Colonic mucosa (tissue), 4 donors: Measurements from ENCODE around the gene CCDC63. TPM values are rescaled to one million over a fixed set of nuclear protein-coding genes. Genes with fewer than 3 reads are reported as not detected.

Experiments used
- DNase-seq: peaks from one replicate; pipeline ENCODE4 v3.0.0-alpha.2; 2020
- H3K27ac ChIP-seq: fragments of 200-600 bp; one replicate; pipeline ENCODE4 v1.8.0; 2021
- H3K27me3 ChIP-seq: fragments of 200-600 bp; one replicate; pipeline ENCODE4 v1.8.0; 2021
- H3K36me3 ChIP-seq: fragments of 200-600 bp; one replicate; pipeline ENCODE4 v1.8.0; 2021
- H3K4me1 ChIP-seq: fragments of 200-600 bp; one replicate; pipeline ENCODE4 v1.8.0; 2021; ENCODE audit warnings: mild to moderate bottlenecking
- H3K4me3 ChIP-seq: fragments of 200-600 bp; one replicate; pipeline ENCODE4 v1.8.0; 2021
- H3K9ac ChIP-seq, 2 donors: one replicate each; pipeline ENCODE4 v1.7.0; 2013; ENCODE audit warnings: control low read depth in 2 of 2, low read depth in 2 of 2, low read length in 2 of 2
- H3K9me3 ChIP-seq: fragments of 200-600 bp; one replicate; pipeline ENCODE4 v1.8.0; 2021
- CTCF ChIP-seq: fragments of 200-600 bp; IDR thresholded peaks from one replicate; pipeline ENCODE4 v1.8.0; 2022; ENCODE audit warnings: antibody characterized with exemption, mild to moderate bottlenecking
- intact Hi-C: fragments of 100-400 bp; cut with DNase I; formaldehyde crosslinking; loops from one replicate; pipeline ENCODE4 v1.14.1; 2022
- total RNA-seq, 2 donors: library from RNA; stranded (reverse); fragmentation: NEBNext Ultra II Directional in 1 of 2; extraction: Animal tissue kit (Norgen Biotek cat#: 25700) in 1 of 2; gene quantifications; one replicate each; pipeline ENCODE4 v1.2.1, GENCODE V29; 2021
- donor health status: healthy.
- donor health status: DM: no; HTN: no; CAD: no.
- donor health status: DM: no; HTN: no; CAD: no.

CCDC63 gene
- total RNA-seq, 2 donors from 2014 or later: not detected

- Histone ChIP-seq H3K36me3 (no peaks in the 10 kb centered on the region), H3K27me3 (no peaks in the 10 kb centered on the region), H3K9me3 (no peaks in the 10 kb centered on the region), H3K4me1 (no peaks in the 10 kb centered on the region), H3K27ac (no peak overlapping the region), H3K4me3 (no peak overlapping the region), H3K9ac (no peak overlapping the region)
- no peak for TF ChIP-seq CTCF
- intact Hi-C loops: no loop called here
- DNase-seq: no peak
These were observed 85.3 kb downstream of the CCDC63 start for GRCh38 chr12:110932046-110932445.

- Histone ChIP-seq H3K9ac (no peak overlapping the region), H3K36me3 (no peaks in the 10 kb centered on the region), H3K9me3 (no peaks in the 10 kb centered on the region), H3K4me1 (no peaks in the 10 kb centered on the region), H3K4me3 (no peak overlapping the region), H3K27ac (no peak overlapping the region), H3K27me3 (no peaks in the 10 kb centered on the region)
- intact Hi-C loops: no loop called here
- DNase-seq: no peak
- TF ChIP-seq CTCF: no peak
These were observed 86.7 kb downstream of the CCDC63 start for GRCh38 chr12:110933326-110933974.

GRCh38 chr12:110934093-110934852 lies 87.5 kb downstream of the CCDC63 start:
- Histone ChIP-seq H3K36me3 (no peaks in the 10 kb centered on the region), H3K27me3 (no peaks in the 10 kb centered on the region), H3K4me3 (no peak overlapping the region), H3K9me3 (no peaks in the 10 kb centered on the region), H3K27ac (no peak overlapping the region), H3K4me1 (no peaks in the 10 kb centered on the region), H3K9ac (no peak overlapping the region)
- no peak for TF ChIP-seq CTCF
- intact Hi-C loops: no loop called here
- no peak for DNase-seq

GRCh38 chr12:110935588-110935987 lies 88.8 kb downstream of the CCDC63 start:
- TF ChIP-seq CTCF: no peak
- Histone ChIP-seq H3K4me1 (no peaks in the 10 kb centered on the region), H3K4me3 (no peak overlapping the region), H3K27me3 (no peaks in the 10 kb centered on the region), H3K9me3 (no peaks in the 10 kb centered on the region), H3K9ac (no peak overlapping the region), H3K36me3 (no peaks in the 10 kb centered on the region), H3K27ac (no peak overlapping the region)
- intact Hi-C loops: loop anchor here (5.0 kb wide), 2 partner anchors 362 to 377 kb away; no protein-coding TSS in a partner anchor
- DNase-seq: no peak

GRCh38 chr12:110936367-110937103 lies 89.7 kb downstream of the CCDC63 start:
- no peak overlapping the region for H3K4me3 ChIP-seq
- H3K4me1 ChIP-seq: no peaks in the 10 kb centered on the region
- H3K9ac ChIP-seq: no peak overlapping the region
- no peaks in the 10 kb centered on the region for H3K36me3 ChIP-seq
- no peaks in the 10 kb centered on the region for H3K27me3 ChIP-seq
- no peak overlapping the region for H3K27ac ChIP-seq
- TF ChIP-seq CTCF: no peak
- no peak for DNase-seq
- intact Hi-C loops: loop anchor here (5.0 kb wide), 2 partner anchors 361 to 376 kb away; no protein-coding TSS in a partner anchor
- H3K9me3 ChIP-seq: no peaks in the 10 kb centered on the region
